Measurements from ENCODE around the gene NPEPL1.

The NPEPL1 gene

DNA sequence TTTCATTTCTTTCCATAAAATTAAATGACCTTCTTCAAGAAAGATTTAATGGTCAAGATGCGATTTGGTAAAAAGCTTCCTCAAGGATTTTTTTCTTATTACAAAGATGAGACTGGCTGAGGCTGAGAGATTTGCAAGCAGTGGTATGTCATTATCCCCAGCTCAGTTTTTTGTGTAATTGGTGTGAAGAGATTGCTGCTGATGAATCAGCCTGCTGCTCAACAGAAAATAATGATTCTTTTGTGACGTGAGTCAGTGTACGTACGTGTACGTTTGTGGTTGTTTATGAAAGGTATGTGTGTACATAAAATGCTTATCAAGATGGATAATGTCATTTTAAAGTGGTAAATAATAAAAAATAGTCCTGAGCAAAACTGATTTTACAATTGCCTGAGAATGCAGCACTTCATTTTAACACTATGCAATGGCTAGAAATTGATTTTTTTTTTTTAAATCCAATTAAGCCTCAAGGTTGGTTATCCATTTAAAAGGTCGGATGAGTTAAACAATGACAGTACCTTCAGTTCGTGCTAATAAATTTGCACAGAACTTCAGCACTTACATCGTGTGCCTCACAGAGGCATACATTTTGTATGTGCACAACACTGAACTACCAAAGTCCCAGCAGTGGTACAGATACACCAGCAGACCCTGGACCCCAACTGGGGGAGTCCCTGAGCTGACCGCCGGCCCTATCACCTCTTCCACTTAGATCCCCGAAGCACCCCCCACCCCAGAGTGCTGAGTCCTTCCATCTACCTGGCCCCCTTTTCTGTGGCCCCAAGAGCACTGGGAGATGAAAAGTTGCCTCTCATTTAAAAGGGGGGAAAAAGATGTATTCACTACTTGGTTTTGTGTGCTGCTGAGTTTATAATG lies 9.7 kb upstream of the NPEPL1 start:
- no peak for DNase-seq (ENCODE audit: low spot score)

DNA sequence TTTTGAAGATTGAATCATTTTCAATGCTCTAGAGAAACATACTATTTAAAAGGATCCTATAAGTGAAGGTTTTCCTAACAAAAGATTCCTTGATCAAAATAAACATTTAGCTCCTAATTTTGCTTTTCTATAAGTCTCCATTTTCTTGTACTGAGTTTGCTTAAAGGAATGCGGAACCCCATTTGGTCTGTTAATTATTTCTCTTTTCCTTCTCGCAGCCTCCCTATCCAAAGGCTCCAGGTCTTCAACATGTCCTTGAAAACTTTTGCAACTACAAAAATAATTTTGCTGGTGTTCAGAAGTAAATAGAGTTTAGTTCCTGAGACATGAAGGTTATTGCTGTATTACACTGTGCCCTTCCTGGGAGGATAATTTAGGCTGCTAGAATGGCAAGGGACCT lies 8.3 kb upstream of the NPEPL1 start:
- DNase-seq (ENCODE audit: low spot score), result no peak

DNA sequence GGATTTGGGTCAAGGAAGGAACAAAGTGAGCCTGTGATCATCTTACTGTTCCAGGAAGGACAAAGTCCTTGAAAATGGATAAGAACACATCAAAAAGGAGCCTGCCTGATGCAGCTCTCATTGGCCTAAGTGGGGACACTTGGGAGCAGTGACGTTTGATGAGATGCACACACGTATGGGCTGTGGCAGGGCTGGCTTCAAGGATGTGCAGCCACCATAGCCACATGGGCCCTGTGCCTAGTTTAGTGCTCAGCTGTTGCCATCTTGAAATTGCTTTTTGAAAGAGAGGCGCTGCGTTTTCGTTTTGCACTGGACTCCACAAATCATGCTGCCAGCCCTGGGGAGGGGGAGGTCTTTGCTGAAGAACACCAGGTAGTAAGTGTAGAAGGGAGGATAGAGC lies 6.6 kb upstream of the NPEPL1 start:
- no peak for DNase-seq (ENCODE audit: low spot score)

DNA sequence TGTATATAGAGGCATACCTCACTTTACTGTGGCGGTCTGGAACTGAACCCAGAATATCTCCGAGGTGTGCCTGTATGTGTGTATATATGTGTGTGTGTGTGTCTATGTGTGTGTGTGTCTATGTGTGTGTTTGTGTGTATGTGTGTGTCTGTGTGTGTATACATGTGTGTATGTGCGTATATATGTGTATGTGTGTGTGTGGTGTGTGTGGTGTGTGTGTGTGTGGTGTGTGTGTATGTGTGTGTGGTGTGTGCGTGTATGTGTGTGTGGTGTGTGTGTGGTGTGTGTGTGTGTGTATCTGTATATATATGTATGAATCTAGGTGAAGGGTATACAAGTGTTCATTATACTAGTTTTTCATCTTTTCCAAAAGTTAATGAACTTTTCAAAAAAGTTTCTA lies 4.2 kb upstream of the NPEPL1 start:
- no peak for DNase-seq (ENCODE audit: low spot score)

DNA sequence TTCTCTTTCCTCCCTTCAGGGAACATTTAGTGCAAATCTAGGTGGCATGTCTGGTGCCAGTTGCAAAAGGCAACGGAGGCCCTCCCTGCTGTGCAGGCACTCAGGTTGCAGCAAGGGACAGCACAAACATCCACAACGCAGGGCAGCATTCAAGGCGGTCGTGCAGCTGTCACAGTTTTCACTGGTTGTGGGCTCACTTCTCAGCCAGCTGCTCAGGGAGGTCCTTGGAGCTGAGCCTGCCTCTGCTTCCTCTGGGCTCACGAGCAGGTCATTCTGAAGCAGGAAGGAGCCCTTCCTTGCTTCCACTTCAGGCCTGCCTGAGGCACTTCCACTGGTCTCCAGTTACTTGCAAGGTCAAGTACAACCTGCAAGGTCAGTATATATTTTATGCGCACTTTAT lies 3.8 kb upstream of the NPEPL1 start:
- DNase-seq (ENCODE audit: low spot score), result no peak

DNA sequence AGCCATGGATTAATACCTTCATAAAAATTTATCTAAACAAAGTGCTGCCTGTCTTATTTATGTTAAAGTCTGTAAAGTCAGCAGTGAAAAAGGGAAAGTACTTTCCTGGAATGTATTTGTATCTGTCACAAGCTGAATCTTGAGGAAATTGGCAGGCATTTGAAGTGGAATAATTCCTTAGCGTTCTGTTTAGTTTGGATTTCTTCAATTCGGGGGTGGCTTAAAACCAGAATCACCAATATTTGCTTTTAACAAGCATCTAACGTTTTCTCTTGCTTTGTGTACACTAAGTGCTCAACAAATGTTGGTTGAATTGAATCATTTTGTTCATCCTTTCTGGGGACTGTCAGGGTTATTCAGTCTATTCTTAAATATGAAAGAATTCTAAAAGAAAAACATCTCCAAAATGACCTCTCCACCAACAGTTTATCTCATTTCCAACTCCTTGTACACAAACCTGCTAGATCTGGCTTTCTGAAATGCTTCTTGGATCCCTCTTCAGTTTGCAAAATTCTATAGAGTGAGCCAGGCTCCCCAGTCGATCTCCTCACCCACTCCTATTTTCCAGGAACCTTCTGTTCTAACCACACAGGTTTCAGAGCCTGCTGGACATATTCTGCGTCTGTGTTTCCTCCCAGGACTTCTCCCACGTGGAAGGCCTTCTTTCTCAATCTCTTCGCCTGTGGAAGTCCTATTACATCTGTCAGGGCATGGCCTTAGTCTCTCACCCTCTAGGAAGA lies 2.0 kb upstream of the NPEPL1 start:
- DNase-seq (ENCODE audit: low spot score), result no peak

DNA sequence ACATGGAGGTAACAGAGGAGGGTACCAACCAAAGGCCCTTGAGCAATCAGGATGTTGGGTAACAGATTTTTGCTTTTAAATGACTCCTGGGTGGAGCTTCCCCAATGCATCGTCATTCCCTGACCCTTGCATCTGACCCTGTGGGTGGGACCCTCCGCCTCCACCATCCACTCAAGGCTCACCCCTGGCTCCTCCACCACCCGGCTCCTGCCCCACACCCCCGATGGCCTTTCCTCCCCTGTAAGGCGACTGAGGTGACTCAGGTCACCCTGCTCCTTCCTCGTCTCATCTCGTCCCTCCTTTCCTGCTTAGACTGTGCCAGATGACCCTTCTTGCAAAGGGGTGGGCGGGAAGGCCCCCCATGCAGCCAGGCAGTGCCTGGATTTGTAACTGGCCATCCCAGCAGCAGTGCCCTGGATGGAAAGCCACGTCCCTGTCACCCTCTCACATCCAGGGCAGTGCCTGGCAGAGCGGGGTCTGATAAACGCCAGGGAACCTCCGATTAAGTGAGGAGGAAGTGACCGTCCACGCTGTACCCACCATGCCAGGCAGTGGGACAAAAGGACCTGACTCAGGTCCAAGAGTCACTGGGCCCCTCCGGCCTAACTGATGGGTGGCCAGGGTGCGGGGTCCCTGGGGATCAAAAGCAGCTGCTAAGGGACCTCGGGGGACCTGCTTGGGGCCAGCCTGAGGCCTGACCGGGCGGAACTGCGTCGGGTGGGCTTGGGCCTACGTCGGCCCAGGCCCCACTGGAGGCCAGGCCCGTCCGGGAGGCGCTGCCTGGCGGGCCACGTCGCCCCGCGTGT lies 624 bp upstream of the NPEPL1 start:
- no peak for DNase-seq (ENCODE audit: low spot score)

DNA sequence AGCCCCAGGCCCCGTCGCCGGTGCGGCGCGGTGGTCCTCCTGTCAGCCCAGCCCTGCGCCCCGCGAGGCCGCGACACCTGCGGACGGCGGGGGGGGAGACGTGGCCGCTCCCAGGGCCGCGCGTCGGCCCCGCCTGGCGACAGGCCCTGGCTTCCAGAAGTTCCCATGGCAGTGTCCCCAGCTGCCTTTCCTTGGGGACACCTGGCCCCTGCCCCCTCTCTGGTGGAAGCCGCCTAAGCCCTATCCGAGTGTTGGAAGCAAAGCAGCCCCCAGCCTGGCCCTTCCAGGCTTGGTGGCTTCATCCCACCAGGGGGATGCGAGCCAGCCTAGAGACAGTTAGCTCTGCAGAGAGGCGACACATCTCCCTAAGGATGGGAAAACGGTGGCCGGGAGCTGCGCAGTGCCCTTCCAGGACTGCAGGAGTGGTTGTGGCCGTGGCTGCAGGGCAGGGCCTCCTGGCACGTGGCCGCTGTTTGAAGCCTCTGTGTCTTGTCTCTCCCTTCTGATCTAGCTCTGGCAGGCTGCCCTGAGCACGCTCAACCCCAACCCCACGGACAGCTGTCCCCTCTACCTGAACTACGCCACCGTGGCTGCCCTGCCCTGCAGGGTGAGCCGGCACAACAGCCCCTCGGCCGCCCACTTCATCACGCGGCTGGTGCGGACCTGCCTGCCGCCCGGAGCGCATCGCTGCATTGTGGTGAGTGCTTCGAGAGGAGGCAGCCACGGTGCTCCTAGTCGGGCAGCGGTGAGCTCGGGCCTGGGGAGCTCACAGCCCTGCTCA lies 816 bp downstream of the NPEPL1 start:
- DNase-seq (ENCODE audit: low spot score), result no peak

DNA sequence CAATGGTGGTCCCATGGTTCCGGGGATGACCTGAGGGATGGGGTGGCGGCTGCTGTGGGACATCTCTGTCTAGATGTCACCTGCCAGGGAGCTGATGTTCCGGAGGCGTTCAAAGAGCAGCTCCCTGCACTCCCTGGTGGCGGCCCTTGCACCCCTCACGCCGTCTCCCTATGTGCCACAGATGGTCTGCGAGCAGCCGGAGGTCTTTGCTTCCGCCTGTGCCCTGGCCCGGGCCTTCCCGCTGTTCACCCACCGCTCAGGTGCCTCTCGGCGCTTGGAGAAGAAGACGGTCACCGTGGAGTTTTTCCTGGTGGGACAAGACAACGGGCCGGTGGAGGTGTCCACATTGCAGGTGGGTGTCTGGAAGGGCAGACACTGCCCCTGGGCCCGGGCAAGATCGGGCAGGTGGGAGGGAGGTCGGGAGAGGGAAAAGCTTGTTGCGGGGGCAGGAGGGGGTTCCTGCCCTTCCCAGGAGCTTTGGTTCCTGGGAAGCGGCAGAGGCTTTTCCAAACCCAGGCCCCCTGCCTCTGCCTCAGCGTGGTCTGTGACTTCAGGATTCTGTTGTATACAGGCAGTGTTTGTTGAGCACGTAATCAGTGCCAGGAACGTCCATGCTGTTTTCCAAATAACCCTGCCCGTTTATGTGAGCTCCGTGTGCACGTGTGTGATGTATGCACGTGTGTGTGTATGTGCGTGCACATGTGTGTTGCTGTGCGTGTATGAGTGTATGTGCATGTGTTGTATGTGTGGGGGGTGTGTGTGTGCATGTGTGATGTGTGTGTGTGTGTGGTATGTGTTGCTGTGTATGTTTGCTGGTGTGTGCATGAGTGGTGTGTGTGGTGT lies 1.9 kb downstream of the NPEPL1 start:
- DNase-seq (ENCODE audit: low spot score), result no peak

DNA sequence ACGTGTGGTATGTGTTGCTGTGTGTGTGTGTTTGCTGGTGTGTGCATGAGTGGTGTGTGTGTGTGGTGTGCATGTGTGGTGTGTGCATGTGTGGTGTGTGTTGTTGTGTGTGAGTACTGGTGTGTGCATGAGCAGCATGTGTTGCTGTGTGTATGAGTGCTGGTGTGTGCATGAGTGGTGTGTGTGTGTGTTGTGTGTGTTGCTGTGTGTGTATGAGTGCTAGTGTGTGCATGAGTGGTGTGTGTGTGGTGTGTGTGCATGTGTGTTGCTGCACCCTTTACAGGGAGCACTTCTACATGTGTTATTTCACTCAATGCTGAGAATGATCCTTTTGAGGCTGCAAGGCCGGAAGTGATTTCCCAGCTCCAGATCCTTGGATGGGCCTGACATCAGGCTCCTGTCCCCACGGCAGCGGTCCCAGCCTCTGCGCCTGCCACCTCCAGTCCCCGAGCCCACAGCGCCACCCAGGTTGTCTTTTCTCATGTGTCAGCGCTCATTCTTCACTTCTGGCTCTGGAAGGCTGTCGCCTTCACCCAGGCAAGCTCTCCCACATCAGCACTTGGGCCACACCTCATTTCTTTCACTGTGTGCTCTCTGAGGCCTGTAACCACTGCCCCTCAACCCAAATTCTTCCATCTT lies 2.6 kb downstream of the NPEPL1 start:
- no peak for DNase-seq (ENCODE audit: low spot score)

DNA sequence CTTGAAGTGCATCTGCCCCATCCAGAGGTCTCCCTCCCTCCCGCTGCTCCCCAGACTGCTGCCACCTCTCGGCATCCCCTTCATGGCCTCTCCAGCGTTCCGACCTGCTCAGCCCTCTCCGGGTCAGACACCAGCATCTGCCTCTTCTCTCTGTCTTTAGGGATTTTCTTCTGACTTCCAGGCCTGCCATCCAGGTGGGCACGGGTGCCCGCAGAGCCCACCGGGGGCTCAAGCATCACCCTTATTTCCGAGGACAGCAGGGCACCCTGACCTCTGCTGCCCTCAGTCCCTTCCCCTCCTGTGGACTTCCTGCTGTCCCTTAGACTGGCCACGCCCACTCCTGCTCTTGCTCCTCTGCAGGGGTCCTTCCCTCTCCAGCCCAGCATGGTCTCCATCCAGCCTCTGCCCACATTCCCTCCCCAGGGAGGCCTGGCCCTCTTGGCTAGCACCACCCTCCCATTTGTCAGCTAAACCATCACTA lies 3.3 kb downstream of the NPEPL1 start:
- DNase-seq (ENCODE audit: low spot score), result no peak

DNA sequence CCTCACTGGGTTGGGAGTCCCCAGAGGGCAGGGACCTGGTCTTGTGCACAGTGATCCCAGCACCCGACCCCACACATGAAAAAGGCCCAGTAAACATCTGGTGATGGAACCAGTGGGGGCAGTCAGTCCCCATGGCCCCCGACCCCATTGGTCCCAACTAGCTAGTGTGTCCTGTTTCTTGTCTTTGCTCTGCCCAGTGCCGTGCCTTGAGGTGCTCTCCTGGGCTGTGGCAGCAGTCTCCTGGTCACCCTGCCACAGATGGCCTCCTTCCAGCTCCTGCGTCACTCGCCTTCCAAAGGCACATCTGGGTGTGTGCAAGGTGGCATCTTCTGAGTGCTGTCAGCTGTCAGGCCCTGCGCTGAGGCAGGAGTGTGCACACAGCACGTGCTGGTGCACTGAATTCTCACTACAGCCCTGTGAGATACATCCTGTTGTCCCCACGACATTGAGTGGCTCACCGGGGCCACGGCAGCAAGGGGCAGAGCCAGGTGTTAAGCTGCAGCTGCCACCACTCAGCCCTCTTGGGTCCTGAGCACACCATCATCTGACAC lies 3.9 kb downstream of the NPEPL1 start:
- DNase-seq (ENCODE audit: low spot score), result no peak

DNA sequence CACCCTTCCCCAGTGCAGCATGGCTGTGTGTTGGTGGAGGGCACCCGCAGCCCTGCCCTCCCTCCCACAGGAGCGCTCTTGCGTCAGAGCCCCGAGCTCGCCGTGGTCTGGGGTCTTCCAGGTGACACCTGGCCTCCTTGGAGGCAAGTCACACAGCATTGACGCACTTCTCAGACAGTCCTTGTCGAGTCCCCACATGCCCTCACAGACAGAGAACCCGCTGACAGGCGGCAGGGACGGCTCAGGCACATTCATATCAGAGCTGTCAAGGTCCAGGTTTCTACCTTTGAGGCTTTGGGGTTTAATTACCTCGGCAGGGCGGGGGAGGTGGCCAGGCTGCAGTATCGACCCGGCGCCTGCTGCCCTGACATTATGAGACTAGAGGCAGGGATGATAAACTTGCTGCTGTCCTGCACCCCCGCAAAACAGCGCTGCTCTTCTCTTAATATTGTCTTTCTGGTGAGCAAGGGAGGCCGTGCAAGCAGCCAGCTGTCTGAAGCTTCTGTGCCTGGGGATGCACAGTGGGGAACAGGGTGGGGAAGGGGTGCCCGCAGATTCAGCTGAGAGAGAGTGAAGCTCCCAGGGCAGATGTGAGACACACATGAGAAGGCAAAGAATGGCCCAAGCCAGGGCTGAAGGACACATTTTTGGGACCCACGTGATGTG lies 4.7 kb downstream of the NPEPL1 start:
- no peak for DNase-seq (ENCODE audit: low spot score)

DNA sequence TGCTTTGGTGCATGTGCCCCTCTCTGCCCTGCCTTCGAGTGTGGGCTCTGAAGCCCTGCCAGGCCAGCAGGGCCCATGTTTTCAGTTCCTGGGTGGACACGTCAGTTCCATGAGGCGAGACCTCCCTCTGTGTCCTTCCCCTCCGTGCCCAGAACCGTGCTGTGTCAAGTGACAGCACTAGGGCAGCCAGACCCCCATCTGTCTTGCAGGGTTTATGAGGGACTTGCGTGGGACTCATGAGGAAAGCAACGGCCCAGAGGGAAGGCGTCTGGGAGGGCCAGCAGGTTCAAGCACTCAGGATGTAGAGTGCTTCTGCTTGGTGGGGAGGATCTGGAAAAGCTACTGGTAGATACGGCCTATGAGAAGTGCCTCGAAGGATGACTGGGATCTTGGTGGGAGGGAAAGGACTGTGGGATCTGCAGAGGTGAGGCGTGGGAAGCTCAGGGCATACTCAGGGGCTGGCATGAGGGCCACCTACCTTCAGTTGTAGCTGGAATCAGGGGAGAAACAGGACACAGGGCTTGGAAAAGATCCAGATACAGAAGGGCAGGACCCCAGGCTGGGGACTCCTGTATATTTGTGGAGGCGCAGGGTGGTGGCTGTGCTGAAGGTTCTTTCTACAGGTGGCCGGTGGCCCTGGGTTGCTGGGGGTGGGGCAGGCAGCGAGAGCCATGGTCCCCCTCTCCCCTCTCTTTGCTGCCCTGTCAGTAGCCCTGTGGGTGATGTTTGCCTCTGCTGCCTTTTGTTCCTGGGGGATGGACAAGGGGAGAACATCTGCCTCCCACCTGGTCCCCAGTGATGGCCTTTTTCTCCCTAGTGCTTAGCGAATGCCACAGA lies 5.5 kb downstream of the NPEPL1 start:
- DNase-seq (ENCODE audit: low spot score), result no peak

DNA sequence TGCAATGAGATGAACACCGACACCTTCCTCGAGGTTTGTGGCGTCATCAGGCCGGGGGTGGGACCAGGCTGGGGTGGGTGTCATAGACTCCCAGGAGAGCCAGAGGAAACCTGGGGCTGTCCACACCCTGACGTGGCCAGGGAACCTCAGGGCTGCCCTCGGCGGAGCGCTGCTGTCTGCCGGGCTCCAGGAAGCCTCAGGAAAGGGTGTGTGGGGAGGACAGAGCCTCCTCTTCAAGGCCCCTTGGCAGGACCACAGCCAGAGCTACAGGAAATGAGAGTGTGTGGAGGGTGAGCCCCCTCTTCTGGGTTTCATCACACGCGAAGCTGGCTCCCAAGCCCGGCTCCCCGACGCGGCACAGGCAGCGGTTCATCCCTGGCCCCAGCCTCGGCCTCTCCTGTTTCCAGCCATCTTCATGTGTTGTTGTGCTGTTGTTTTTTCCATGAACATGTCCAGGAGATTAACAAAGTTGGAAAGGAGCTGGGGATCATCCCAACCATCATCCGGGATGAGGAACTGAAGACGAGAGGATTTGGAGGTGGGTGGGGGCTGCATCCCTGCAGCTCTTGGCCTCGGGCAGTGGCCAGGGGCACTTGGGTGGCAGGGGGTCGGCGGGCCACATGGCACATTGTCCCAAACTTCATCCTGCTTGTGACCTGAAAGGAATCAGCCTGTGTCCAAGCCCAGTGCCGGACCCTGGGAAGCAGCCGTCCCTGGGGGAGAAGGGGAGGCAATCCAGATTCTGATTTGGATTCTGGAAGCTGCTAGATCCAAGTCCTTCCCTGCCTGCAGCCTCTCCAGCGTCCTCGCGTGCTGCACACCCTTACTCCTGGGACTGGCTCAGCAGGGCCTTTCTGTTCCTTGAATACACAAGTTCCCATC lies 6.4 kb downstream of the NPEPL1 start:
- no peak for DNase-seq (ENCODE audit: low spot score)

DNA sequence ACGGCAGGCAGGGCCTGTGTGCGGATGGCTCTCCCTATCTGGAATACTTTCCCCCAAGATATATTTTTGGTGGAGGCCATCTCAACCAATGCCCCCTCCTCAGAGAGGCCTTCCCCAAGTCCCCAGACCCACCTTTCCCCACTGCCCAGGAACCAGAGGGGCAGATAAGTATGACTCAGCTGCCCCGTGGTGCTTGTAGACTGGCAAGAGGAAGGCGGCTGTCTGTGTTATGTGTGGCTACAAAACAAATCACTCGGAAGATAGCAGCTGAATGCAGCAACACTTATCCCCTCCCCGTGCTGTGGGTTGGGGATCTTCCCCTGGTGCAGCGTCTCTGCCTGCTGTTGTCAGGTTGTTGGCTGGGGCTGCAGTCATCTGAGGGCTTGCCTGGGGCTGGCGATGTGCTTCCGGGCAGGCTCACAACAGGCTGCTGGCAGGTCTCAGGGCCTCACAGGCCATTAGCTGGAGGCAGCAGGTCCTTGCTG lies 7.1 kb downstream of the NPEPL1 start:
- no peak for DNase-seq (ENCODE audit: low spot score)

DNA sequence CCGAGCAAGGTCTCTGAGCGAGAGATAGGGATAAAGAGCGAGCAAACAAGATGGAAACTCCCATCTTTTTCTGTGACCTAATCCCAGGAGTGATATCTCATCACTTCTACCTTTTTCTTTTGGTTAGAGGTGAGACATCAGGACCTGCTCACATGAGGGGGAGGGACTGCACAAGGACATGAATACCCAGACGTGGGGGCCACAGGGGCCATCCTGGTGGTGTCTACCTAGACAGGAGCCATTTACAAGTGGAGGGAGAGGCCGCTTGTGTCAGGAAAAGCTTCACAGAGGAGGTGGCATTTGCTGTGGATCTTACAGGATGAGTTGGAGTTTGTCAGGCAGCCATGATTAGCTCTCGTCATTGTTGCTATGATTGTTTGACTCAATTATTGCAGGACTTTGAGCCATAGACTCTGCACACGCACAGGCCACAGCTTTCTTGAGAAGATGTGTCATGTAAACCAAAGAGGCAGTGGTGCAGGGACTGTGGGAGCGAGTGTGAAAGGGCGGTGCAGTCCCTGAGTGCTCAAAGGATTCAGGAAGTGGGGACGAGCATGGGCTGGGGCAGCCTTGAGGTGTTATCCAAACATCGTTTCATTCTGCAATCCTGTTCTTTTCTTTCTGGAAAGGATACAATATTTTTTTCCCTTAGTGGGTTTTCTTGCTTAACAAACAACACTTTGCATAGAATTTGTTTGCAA lies 7.7 kb downstream of the NPEPL1 start:
- DNase-seq (ENCODE audit: low spot score), result no peak

Data from iPS-NIHi11 (cell line).